Fibroblast of skin of abdomen (primary cell): ENCODE results near the gene ZNF343.

Source experiments
- DNase-seq: peaks from one replicate; pipeline ENCODE4 v3.0.0-alpha.2; 2013

Gene ZNF343

GRCh38 chr20:2470423-2471193 is 38.1 kb downstream of the ZNF343 start, which contains the start of gene SNRPB:
Gene SNRPB, minus strand, starts transcription at chr20:2470789. Its CDS starts 99 bp downstream, at chr20:2470690.
- DNase-seq: peak; percentile 99

- peak; percentile 54 for DNase-seq
Measured at GRCh38 chr20:2469991-2470422, 38.7 kb downstream of the ZNF343 start.

GRCh38 chr20:2468581-2469407 is 39.9 kb downstream of the ZNF343 start:
- DNase-seq: peak; percentile 5

- DNase-seq: no peak
Measured at GRCh38 chr20:2467412-2467811, 41.3 kb downstream of the ZNF343 start.

- no peak for DNase-seq
Measured at GRCh38 chr20:2465100-2465499, 43.6 kb downstream of the ZNF343 start.

GRCh38 chr20:2463616-2464365 is 44.9 kb downstream of the ZNF343 start:
- no peak for DNase-seq

GRCh38 chr20:2462484-2462883 is 46.2 kb downstream of the ZNF343 start:
- no peak for DNase-seq

GRCh38 chr20:2460752-2461424 is 47.8 kb downstream of the ZNF343 start:
- DNase-seq: no peak

- DNase-seq: no peak
Measured at GRCh38 chr20:2459981-2460751, 48.5 kb downstream of the ZNF343 start.

GRCh38 chr20:2458919-2459499 is 49.7 kb downstream of the ZNF343 start:
- no peak for DNase-seq

GRCh38 chr20:2455771-2456497 is 52.8 kb downstream of the ZNF343 start:
- no peak for DNase-seq

- no peak for DNase-seq
Measured at GRCh38 chr20:2453792-2454191, 54.9 kb downstream of the ZNF343 start.

- DNase-seq: peak; percentile 56
Measured at GRCh38 chr20:2451939-2452732, 56.6 kb downstream of the ZNF343 start.

- no peak for DNase-seq
Measured at GRCh38 chr20:2451422-2451821, 57.3 kb downstream of the ZNF343 start.

- DNase-seq: no peak
Measured at GRCh38 chr20:2449386-2449785, 59.3 kb downstream of the ZNF343 start.

- DNase-seq: no peak
Measured at GRCh38 chr20:2446845-2447244, 61.9 kb downstream of the ZNF343 start.
